Neutrophil (primary cell): ENCODE data around the gene SLC2A10.

Source experiments
- H3K27ac ChIP-seq: fragments of 200-600 bp; sonication (generic); 2 replicates; pipeline ENCODE4 v1.5.1; 2016; ENCODE audit warnings: mild to moderate bottlenecking, moderate library complexity
- H3K27me3 ChIP-seq: fragments of 200-600 bp; sonication (generic); 2 replicates; pipeline ENCODE4 v1.6.0; 2016; ENCODE audit warnings: mild to moderate bottlenecking
- H3K36me3 ChIP-seq: fragments of 200-600 bp; sonication (generic); 2 replicates; pipeline ENCODE4 v1.5.1; 2017
- H3K4me1 ChIP-seq, 2 experiments: fragments of 200-600 bp in 1 of 2; sonication (generic) in 1 of 2; 1 replicate in 1 of 2; 2 replicates in 1 of 2; pipeline versions ENCODE4 v1.5.1 to v1.6.1; 2013 to 2016; ENCODE audit warnings: low read depth in 1 of 2, low read length in 1 of 2, mild to moderate bottlenecking in 1 of 2, moderate library complexity in 1 of 2; ENCODE audit not compliant: control insufficient read depth in 1 of 2, insufficient read depth in 1 of 2
- H3K4me3 ChIP-seq, 2 experiments: fragments of 200-600 bp in 1 of 2; sonication (generic) in 1 of 2; 1 replicate in 1 of 2; 2 replicates in 1 of 2; pipeline ENCODE4 v1.5.1; 2013 to 2016; ENCODE audit warnings: low read depth in 1 of 2, low read length in 1 of 2, mild to moderate bottlenecking in 1 of 2, moderate library complexity in 1 of 2
- H3K9me3 ChIP-seq: fragments of 200-600 bp; sonication (generic); 2 replicates; pipeline ENCODE4 v1.5.1; 2016
- CTCF ChIP-seq: fragments of 200-600 bp; sonication (generic); IDR thresholded peaks from 2 replicates; pipeline ENCODE4 v1.5.1; 2016; ENCODE audit warnings: antibody characterized with exemption

The SLC2A10 gene

GRCh38 chr20:46735436-46735835 is 26.0 kb downstream of the SLC2A10 start:
- H3K4me1 ChIP-seq = no peaks in the 10 kb centered on the region
- peaks cover 25% of the 10 kb centered on the region for H3K27me3 ChIP-seq
- no peaks in the 10 kb centered on the region for H3K36me3 ChIP-seq
- TF ChIP-seq CTCF = no peak
- no peak overlapping the region for H3K27ac ChIP-seq
- no peaks in the 10 kb centered on the region for H3K9me3 ChIP-seq
- H3K4me3 ChIP-seq = no peak overlapping the region

GRCh38 chr20:46739431-46740213 is 30.2 kb downstream of the SLC2A10 start:
- Histone ChIP-seq H3K4me1 (no peaks in the 10 kb centered on the region), H3K27me3 (peaks cover 67% of the 10 kb centered on the region), H3K4me3 (no peak overlapping the region), H3K9me3 (no peaks in the 10 kb centered on the region), H3K27ac (no peak overlapping the region), H3K36me3 (no peaks in the 10 kb centered on the region)
- no peak for TF ChIP-seq CTCF

- Histone ChIP-seq H3K36me3 (no peaks in the 10 kb centered on the region), H3K9me3 (no peaks in the 10 kb centered on the region), H3K4me1 (no peaks in the 10 kb centered on the region), H3K4me3 (no peak overlapping the region), H3K27ac (no peak overlapping the region), H3K27me3 (peaks cover 71% of the 10 kb centered on the region)
- TF ChIP-seq CTCF = no peak
Measured at GRCh38 chr20:46740214-46740609, 30.8 kb downstream of the SLC2A10 start.

GRCh38 chr20:46741924-46742668 is 32.6 kb downstream of the SLC2A10 start:
- no peak overlapping the region for H3K4me3 ChIP-seq
- peaks cover 87% of the 10 kb centered on the region for H3K27me3 ChIP-seq
- TF ChIP-seq CTCF = no peak
- H3K27ac ChIP-seq = no peak overlapping the region
- H3K36me3 ChIP-seq = no peaks in the 10 kb centered on the region
- H3K9me3 ChIP-seq = no peaks in the 10 kb centered on the region
- no peaks in the 10 kb centered on the region for H3K4me1 ChIP-seq

GRCh38 chr20:46742669-46743045 is 33.2 kb downstream of the SLC2A10 start:
- Histone ChIP-seq H3K27ac (no peak overlapping the region), H3K9me3 (no peaks in the 10 kb centered on the region), H3K27me3 (peaks cover 88% of the 10 kb centered on the region), H3K4me3 (no peak overlapping the region), H3K4me1 (no peaks in the 10 kb centered on the region), H3K36me3 (no peaks in the 10 kb centered on the region)
- TF ChIP-seq CTCF = no peak
